ENCODE measurements around the gene TNIP2. TPM values are rescaled to one million over a fixed set of nuclear protein-coding genes. Genes with fewer than 3 reads are reported as not detected.

The TNIP2 gene
- polyA plus RNA-seq, 3 donors, result 16.7 to 22.8 (median 22.2) TPM

DNA sequence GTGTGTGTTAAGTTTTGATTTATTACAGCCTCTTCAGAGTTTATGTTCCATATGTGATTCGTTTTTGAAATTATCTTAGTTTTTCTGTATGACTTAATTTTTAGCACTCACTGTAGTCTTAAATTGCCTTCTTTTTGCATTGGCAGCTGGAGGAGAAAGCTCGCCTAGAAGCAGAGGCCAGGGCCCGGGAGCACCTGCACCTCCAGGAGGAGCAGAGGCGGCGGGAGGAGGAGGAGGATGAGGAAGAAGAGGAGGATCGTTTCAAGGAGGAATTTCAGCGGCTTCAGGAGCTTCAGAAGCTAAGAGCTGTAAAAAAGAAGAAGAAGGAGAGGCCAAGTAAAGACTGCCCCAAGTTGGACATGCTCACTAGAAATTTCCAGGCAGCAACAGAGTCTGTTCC, 56.6 kb downstream of the TNIP2 start:
- DNase-seq (ENCODE audit: extremely low read depth in 1 of 11, low read depth in 9 of 11, low spot score in 4 of 11), result no peak

DNA sequence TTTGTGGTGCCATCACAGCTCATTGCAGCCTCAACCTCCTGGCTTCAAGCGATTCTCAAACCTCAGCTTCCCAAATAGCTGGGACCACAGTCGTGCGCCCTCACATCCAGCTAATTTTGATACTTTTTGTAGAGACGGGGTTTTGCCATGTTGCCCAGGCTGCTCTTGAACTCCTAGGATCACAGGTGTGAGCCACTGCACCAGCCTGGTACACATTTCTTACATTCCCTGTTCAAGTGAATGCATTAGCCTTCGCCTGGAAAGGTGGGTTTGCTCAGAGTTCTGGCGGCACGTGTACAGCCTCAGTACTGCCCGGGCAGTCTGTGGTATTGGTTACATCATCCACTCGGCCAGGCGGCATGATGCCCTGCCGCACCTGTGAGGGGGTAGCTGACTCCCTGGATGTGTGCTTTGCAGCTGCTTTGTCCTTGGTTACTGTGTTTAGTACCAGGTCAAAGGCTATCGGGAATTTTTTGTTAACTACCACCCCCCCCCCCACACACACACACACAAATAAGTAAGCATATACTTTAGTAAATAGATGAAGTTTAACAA, 57.1 kb downstream of the TNIP2 start:
- DNase-seq (ENCODE audit: extremely low read depth in 1 of 11, low read depth in 9 of 11, low spot score in 4 of 11), result no peak

DNA sequence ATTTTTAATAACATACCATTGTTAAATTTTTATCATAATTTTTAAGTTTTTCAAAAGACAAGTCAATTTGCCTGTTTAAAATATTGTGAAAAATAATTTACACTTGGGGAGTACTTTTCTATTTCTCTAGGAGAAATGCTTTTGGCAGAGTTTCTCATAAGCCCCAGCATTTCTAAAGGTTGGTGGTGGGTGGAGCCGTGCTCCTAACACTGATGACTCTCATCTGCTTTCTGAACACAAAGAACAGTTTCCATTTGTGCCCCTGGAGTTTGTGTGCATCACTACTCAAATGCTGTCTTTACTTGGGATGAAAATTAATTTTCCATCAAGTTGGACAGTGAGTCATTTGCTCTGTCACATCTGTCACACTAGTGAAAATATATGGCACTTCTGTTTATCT, 57.6 kb downstream of the TNIP2 start:
- no peak for DNase-seq (ENCODE audit: extremely low read depth in 1 of 11, low read depth in 9 of 11, low spot score in 4 of 11)

DNA sequence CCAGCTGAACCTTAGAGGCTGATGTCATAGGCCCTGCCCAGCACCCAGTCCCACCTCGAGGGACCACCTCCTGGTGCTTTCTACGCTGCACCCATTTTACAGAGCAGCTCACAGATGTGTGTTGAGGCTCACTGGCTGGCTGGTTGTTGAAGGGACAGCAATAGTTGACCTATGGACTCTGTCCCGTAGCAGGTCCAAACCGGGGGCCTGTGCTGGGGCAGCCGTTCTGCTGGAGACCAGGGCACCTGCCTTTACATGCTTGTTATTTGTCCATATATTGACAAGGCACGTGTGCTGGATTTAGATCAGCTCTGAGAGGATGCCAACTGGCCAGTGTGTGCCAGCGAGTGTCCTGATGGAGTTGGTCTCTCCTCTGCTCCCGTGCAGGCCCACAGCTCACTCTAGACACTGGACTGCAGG, 58.1 kb downstream of the TNIP2 start:
- DNase-seq (ENCODE audit: extremely low read depth in 1 of 11, low read depth in 9 of 11, low spot score in 4 of 11), result no peak

DNA sequence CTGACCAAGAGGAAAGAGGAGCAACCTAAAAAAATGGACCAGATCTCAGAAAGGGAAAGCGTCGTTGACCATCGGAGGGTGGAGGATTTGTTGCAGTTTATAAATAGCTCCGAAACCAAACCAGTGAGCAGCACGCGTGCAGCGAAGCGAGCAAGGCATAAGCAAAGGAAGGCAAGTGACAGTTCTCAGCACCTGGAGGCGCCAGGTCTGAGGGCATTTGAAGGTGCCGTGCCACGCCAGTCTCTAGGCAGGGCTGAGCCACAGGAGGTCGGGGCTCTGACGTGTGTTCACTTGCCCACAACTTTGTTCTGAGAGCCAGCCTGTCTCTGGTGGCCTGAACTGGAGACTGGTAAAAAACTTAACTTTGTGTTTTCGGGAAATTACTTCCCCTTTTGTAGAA, 59.7 kb downstream of the TNIP2 start:
- DNase-seq (ENCODE audit: extremely low read depth in 1 of 11, low read depth in 9 of 11, low spot score in 4 of 11), result peak in 3 of 11 donors; percentile 15 to 16 (median 15)

DNA sequence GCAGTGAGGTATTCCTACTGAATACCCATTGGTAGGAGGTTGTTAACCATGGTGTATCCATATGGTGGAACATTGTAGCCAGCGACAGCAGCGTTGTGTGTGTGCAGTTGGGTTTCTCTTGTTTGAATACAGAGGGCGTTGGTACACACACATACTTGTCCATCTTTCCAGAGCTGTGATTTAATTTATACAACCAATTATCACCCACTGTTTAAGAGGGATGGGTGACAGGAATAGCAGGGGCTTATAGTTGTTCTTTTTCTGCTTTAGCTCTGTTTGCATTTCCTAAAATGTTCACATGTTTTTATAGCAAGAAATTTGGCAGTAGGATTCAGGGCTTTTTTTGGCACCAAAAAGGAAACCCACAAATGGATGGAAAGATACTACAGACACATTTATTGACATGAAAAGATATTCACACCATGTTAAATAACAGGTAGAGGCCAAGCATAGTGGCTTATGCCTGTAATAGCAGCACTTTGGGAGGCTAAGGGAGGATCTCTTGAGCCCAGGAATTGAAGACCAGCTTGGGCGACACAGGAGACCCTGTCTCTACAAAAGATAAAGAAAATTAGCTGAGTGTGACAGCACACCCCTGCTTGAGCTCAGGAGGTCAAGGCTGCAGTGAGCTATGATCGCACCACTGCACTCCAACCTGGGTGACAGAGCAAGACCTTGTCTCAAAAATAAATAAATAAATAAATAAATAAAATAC, 60.6 kb downstream of the TNIP2 start:
- DNase-seq (ENCODE audit: extremely low read depth in 1 of 11, low read depth in 9 of 11, low spot score in 4 of 11), result no peak

DNA sequence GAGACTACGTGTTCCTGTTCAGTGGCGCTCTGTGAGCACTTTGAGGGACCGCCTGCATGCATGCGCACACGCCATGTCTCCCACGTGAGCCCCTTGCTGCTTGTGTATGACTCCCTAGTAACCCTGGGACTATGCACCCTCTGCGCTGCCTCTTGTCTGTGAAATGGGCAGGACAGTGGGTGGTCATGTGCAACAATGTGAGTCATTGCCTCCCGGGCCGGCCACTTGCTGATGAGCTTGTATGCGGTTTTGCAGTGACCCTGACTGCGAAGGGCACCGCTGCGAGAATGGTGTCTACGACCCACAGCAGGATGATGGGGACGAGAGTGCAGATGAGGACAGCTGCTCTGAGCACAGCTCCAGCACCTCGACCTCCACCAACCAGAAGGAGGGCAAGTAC, 61.4 kb downstream of the TNIP2 start:
- no peak for DNase-seq (ENCODE audit: extremely low read depth in 1 of 11, low read depth in 9 of 11, low spot score in 4 of 11)

DNA sequence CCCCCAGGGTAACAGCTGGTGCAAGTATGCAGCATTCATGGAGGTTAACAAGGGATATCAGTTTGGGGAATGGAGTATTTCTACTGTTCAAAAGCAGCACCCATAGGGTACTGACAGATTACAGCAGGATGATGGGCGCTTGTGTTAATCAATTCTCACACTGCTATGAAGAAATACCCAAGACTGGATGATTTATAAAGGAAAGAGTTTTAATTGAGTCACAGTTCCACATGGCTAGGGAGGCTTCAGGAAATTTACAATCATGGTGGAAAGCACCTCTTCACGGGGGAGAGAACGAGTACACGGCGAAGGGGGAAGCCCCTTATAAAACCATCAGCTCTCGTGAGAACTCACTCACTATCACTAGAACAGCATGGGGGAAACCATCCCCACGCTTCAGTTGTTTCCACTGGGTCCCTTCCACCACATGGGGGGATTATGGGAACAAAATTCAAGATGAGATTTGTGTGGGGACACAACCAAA, 64.1 kb downstream of the TNIP2 start:
- DNase-seq (ENCODE audit: extremely low read depth in 1 of 11, low read depth in 9 of 11, low spot score in 4 of 11), result no peak

Other genes starting within 250 kb of the TNIP2 start
- 10 to 100 TPM; 26.5 to 29.7 (median 29.2) TPM for gene FAM193A, start 219.7 kb downstream of the TNIP2 start, polyA plus RNA-seq (ENCODE audit: insufficient read length in 3 of 3)
- gene SH3BP2, start 36.7 kb upstream of the TNIP2 start, polyA plus RNA-seq (ENCODE audit: insufficient read length in 3 of 3), result 10 to 100 TPM; 23.9 to 46.5 (median 35.8) TPM
- 100 to 1,000 TPM; 254 to 268 (median 264) TPM for gene ADD1, start 87.5 kb upstream of the TNIP2 start, polyA plus RNA-seq (ENCODE audit: insufficient read length in 3 of 3)
- 10 to 100 TPM; 29.0 to 32.7 (median 30.7) TPM for gene NOP14, start 207.1 kb upstream of the TNIP2 start, polyA plus RNA-seq (ENCODE audit: insufficient read length in 3 of 3)
- gene GRK4, start 207.2 kb upstream of the TNIP2 start, polyA plus RNA-seq (ENCODE audit: insufficient read length in 3 of 3), result 10 to 100 TPM in 1 of 3 donors, 1 to 10 TPM in 2; 6.2 to 10.0 (median 8.0) TPM